ENCODE results near the gene RFLNA.

Gene RFLNA

GRCh38 chr12:124335426-124336183 lies 40.7 kb downstream of the RFLNA start:
- DNase-seq (ENCODE audit: extremely low read depth in 1 of 2, low read depth in 1 of 2), result no peak

- DNase-seq (ENCODE audit: extremely low read depth in 1 of 2, low read depth in 1 of 2), result no peak
Observed at GRCh38 chr12:124336184-124336437, 41.2 kb downstream of the RFLNA start.

- no peak for DNase-seq (ENCODE audit: extremely low read depth in 1 of 2, low read depth in 1 of 2)
Observed at GRCh38 chr12:124336742-124337520, 42.0 kb downstream of the RFLNA start.

- no peak for DNase-seq (ENCODE audit: extremely low read depth in 1 of 2, low read depth in 1 of 2)
Observed at GRCh38 chr12:124337622-124338021, 42.7 kb downstream of the RFLNA start.

GRCh38 chr12:124338448-124338847 lies 43.6 kb downstream of the RFLNA start:
- DNase-seq (ENCODE audit: extremely low read depth in 1 of 2, low read depth in 1 of 2), result no peak

GRCh38 chr12:124338876-124339603 lies 44.1 kb downstream of the RFLNA start:
- DNase-seq (ENCODE audit: extremely low read depth in 1 of 2, low read depth in 1 of 2), result no peak

GRCh38 chr12:124340080-124340900 lies 45.4 kb downstream of the RFLNA start:
- DNase-seq (ENCODE audit: extremely low read depth in 1 of 2, low read depth in 1 of 2), result no peak

GRCh38 chr12:124341645-124342069 lies 46.8 kb downstream of the RFLNA start:
- DNase-seq (ENCODE audit: extremely low read depth in 1 of 2, low read depth in 1 of 2), result no peak

GRCh38 chr12:124344022-124344421 lies 49.1 kb downstream of the RFLNA start:
- DNase-seq (ENCODE audit: extremely low read depth in 1 of 2, low read depth in 1 of 2), result no peak

GRCh38 chr12:124344526-124344925 lies 49.6 kb downstream of the RFLNA start:
- no peak for DNase-seq (ENCODE audit: extremely low read depth in 1 of 2, low read depth in 1 of 2)

- no peak for DNase-seq (ENCODE audit: extremely low read depth in 1 of 2, low read depth in 1 of 2)
Observed at GRCh38 chr12:124345795-124346194, 50.9 kb downstream of the RFLNA start.

- DNase-seq (ENCODE audit: extremely low read depth in 1 of 2, low read depth in 1 of 2), result no peak
Observed at GRCh38 chr12:124346425-124347168, 51.7 kb downstream of the RFLNA start.

GRCh38 chr12:124347335-124347734 lies 52.4 kb downstream of the RFLNA start:
- DNase-seq (ENCODE audit: extremely low read depth in 1 of 2, low read depth in 1 of 2), result no peak

GRCh38 chr12:124347805-124348658 lies 53.1 kb downstream of the RFLNA start:
- DNase-seq (ENCODE audit: extremely low read depth in 1 of 2, low read depth in 1 of 2), result no peak

- DNase-seq (ENCODE audit: extremely low read depth in 1 of 2, low read depth in 1 of 2), result no peak
Observed at GRCh38 chr12:124348659-124349380, 53.9 kb downstream of the RFLNA start.

- DNase-seq (ENCODE audit: extremely low read depth in 1 of 2, low read depth in 1 of 2), result no peak
Observed at GRCh38 chr12:124350491-124350890, 55.6 kb downstream of the RFLNA start.

- no peak for DNase-seq (ENCODE audit: extremely low read depth in 1 of 2, low read depth in 1 of 2)
Observed at GRCh38 chr12:124351422-124351821, 56.5 kb downstream of the RFLNA start.

GRCh38 chr12:124352257-124352656 lies 57.4 kb downstream of the RFLNA start:
- DNase-seq (ENCODE audit: extremely low read depth in 1 of 2, low read depth in 1 of 2), result no peak

GRCh38 chr12:124352839-124353238 lies 57.9 kb downstream of the RFLNA start:
- no peak for DNase-seq (ENCODE audit: extremely low read depth in 1 of 2, low read depth in 1 of 2)
